Endometrium (tissue), 2 donors: ENCODE results near the gene DGAT2.

Experiments used
- FAIRE-seq: peaks from 2 replicates; lab custom pipeline; 2012; peaks lifted over from hg19 to GRCh38; lab: Jason Lieb, UNC
- donor health status: control.
- donor health status: control.

Gene DGAT2

GRCh38 chr11:75780888-75781287, 12.3 kb downstream of the DGAT2 start:
- no peak for FAIRE-seq

GRCh38 chr11:75781296-75781695, 12.7 kb downstream of the DGAT2 start:
- no peak for FAIRE-seq

GRCh38 chr11:75781831-75782230, 13.3 kb downstream of the DGAT2 start:
- no peak for FAIRE-seq

GRCh38 chr11:75782540-75783263, 14.1 kb downstream of the DGAT2 start:
- FAIRE-seq = no peak

- FAIRE-seq = no peak
Measured at GRCh38 chr11:75783416-75784084, 15.0 kb downstream of the DGAT2 start.

GRCh38 chr11:75784085-75784478, 15.5 kb downstream of the DGAT2 start:
- no peak for FAIRE-seq

- FAIRE-seq = no peak
Measured at GRCh38 chr11:75784506-75784905, 15.9 kb downstream of the DGAT2 start.

GRCh38 chr11:75785187-75785586, 16.6 kb downstream of the DGAT2 start:
- FAIRE-seq = no peak

GRCh38 chr11:75786101-75786736, 17.6 kb downstream of the DGAT2 start:
- FAIRE-seq = no peak

GRCh38 chr11:75789521-75789920, 20.9 kb downstream of the DGAT2 start:
- no peak for FAIRE-seq

- FAIRE-seq = no peak
Measured at GRCh38 chr11:75790986-75791385, 22.4 kb downstream of the DGAT2 start.

GRCh38 chr11:75792127-75792731, 23.7 kb downstream of the DGAT2 start:
- no peak for FAIRE-seq

- no peak for FAIRE-seq
Measured at GRCh38 chr11:75792997-75793800, 24.6 kb downstream of the DGAT2 start.

GRCh38 chr11:75793966-75794365, 25.4 kb downstream of the DGAT2 start:
- no peak for FAIRE-seq

GRCh38 chr11:75795276-75796090, 26.9 kb downstream of the DGAT2 start:
- FAIRE-seq = no peak

GRCh38 chr11:75796091-75796435, 27.5 kb downstream of the DGAT2 start:
- no peak for FAIRE-seq

- FAIRE-seq = no peak
Measured at GRCh38 chr11:75797116-75797515, 28.5 kb downstream of the DGAT2 start.

- no peak for FAIRE-seq
Measured at GRCh38 chr11:75797792-75798191, 29.2 kb downstream of the DGAT2 start.

GRCh38 chr11:75800136-75800675, 31.6 kb downstream of the DGAT2 start:
- FAIRE-seq = no peak

- FAIRE-seq = no peak
Measured at GRCh38 chr11:75800728-75801361, 32.3 kb downstream of the DGAT2 start.
